HCT116 (cell line): ENCODE results near the gene GIT1.

Experiments
- EGR1 ChIP-seq: IDR thresholded peaks from 2 replicates; pipeline ENCODE4 v1.6.1; 2012; ENCODE audit warnings: low read depth
- EZH2phosphoT487 ChIP-seq: fragments of 200-600 bp; IDR thresholded peaks from 2 replicates; pipeline ENCODE4 v1.6.1; 2018; ENCODE audit warnings: antibody characterized with exemption, borderline replicate concordance
- JUND ChIP-seq: IDR thresholded peaks from 2 replicates; pipeline ENCODE4 v1.6.1; 2012
- TF ChIP-seq, protein P1 (sequence below): IDR thresholded peaks from 2 replicates; pipeline ENCODE4 v1.6.1; 2012
- TF ChIP-seq, protein P2 (sequence below): IDR thresholded peaks from 2 replicates; pipeline ENCODE4 v1.6.1; 2012; ENCODE audit warnings: low read depth

DNA sequence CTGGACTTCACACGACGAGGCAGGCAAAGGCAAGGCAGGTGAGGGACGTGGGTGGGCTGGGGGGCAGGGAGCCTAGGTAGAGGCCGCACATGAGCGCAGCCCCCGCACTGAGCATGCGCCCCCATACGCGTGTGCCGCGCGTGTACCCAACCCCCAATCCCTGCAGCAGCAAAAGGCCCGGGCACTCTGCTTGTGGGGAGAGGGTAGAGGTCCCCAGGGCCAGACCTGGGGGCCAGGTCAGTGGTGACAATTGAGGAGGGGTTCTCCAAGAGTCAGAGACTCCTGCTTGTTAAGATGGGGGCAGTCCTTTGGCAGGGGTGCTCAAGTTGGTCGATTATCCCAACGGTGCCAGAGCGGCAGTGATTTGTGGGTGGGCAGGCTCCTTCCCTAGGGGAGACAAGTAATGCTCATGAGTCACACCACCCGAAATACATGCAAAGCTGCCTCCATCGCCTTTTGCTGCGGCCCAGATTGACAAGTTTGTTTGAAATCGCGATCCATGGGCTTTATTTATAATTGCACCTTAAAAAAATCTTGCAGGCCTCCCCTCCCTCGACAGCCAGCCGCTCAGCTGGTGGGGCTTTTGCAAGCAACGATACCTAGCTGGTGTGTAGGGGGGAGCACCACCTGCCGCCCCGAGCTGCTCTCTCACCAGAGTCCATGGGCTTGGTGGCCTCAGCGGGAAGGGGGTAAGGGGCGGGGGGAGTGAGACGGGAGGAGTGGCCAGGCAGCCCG, 1.1 kb upstream of the GIT1 start:
- peak; percentile 60 for TF ChIP-seq EGR1
- TF ChIP-seq JUND, result no peak
- TF ChIP-seq, protein P1, sequence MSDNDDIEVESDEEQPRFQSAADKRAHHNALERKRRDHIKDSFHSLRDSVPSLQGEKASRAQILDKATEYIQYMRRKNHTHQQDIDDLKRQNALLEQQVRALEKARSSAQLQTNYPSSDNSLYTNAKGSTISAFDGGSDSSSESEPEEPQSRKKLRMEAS, result peak; percentile 76
- TF ChIP-seq, protein P2, sequence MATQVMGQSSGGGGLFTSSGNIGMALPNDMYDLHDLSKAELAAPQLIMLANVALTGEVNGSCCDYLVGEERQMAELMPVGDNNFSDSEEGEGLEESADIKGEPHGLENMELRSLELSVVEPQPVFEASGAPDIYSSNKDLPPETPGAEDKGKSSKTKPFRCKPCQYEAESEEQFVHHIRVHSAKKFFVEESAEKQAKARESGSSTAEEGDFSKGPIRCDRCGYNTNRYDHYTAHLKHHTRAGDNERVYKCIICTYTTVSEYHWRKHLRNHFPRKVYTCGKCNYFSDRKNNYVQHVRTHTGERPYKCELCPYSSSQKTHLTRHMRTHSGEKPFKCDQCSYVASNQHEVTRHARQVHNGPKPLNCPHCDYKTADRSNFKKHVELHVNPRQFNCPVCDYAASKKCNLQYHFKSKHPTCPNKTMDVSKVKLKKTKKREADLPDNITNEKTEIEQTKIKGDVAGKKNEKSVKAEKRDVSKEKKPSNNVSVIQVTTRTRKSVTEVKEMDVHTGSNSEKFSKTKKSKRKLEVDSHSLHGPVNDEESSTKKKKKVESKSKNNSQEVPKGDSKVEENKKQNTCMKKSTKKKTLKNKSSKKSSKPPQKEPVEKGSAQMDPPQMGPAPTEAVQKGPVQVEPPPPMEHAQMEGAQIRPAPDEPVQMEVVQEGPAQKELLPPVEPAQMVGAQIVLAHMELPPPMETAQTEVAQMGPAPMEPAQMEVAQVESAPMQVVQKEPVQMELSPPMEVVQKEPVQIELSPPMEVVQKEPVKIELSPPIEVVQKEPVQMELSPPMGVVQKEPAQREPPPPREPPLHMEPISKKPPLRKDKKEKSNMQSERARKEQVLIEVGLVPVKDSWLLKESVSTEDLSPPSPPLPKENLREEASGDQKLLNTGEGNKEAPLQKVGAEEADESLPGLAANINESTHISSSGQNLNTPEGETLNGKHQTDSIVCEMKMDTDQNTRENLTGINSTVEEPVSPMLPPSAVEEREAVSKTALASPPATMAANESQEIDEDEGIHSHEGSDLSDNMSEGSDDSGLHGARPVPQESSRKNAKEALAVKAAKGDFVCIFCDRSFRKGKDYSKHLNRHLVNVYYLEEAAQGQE, result no peak
- no peak for TF ChIP-seq EZH2phosphoT487
